Fibroblast of skin of back (primary cell): ENCODE data around the gene SFXN5.

Experiments
- DNase-seq: peaks from one replicate; pipeline ENCODE4 v3.0.0-alpha.2; 2013

SFXN5 gene

DNA sequence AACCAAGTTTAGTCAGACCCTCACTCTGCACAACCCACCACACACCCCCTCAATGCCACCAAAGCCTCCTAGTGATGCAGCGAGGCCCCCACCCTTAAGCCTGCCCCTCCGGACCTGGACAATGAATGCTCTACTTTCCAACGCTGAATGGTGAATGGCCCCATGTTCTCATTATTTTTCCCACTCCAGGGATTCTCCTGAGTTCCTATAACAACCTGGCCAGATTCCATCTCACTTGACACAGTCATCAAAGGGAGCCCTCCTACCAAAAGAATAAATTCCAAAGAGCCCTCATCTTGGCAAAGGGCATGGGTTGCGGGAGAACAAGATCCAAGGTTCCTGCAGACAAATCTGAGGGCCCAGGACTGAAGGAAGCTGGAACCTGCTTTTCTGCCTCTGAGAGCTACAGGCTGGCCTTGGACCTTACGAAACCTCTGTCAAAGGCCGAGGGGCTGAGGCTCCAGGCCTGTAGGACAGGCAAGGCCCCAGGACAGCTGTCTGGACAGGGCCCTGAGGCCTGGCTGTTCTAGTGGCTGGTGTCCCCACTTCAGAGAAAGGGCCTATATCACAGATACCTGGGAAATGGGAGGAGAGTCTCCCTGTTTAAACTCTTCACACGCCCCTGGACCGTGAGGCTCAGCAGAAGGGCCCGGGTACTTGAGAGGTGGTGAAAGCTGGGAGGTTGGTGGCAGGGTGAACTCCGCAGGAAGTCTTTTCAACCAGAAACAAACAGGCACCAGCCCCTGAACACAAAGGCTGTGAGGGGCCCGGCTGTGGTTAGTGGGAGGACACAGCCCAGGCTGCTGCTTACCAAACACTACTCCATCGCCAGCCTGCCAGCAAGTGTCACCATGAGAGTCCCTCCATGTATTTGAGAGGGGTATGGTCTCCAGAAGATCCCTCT lies 27.3 kb downstream of the SFXN5 start:
- DNase-seq: no peak

DNA sequence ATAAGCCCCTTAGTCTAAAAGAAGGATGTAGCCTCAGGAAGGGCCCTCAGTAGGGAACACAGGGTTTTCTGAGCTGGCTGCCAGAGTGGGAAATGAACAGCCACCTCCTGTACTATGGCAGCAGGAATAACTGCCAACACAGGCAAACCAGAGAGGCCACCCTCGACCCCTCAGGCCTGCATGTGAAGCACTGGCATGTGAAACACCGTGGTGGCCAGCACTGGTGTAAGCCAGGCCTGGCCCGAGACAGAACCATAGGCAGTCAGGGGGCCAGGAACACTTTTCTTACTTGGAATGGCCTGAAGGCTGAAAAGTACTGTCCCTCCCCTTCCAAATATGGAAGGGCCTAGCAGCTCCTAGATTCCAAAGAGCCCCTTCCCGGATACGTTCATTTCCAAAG lies 28.2 kb downstream of the SFXN5 start:
- DNase-seq: no peak

DNA sequence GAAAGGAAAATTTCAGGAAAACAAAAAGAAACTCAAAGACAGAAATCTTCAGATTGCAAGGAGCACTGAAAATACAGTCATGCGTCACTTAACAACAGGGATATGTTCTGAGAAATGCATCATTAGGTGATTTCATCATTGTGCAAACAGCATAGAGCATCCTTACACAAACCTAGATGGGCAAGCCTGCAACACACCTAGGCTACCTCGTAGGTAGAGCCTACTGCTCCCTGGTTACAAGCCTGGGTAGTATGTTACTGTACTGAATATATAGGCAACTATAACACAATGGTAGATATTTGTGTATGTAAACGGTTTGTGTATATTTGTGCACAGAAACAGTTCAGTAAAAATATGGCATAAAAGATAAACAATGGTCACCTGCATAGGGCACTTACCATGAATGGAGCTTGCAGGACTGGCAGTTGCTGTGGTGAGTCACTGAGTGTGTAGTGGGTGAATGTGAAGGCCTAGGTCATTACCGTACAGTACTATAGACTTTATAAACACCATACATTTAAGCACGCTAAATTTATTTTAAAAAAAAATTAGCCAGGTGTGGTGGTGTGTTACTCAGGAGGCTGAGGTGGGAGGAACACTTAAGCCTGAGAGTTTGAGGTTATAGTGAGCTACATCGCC lies 33.4 kb downstream of the SFXN5 start:
- DNase-seq: no peak

GRCh38 chr2:73036766-73037165 lies 34.7 kb downstream of the SFXN5 start:
- no peak for DNase-seq

GRCh38 chr2:73035899-73036711 lies 35.4 kb downstream of the SFXN5 start:
- no peak for DNase-seq

GRCh38 chr2:73034661-73035375 lies 36.7 kb downstream of the SFXN5 start:
- DNase-seq: no peak

DNA sequence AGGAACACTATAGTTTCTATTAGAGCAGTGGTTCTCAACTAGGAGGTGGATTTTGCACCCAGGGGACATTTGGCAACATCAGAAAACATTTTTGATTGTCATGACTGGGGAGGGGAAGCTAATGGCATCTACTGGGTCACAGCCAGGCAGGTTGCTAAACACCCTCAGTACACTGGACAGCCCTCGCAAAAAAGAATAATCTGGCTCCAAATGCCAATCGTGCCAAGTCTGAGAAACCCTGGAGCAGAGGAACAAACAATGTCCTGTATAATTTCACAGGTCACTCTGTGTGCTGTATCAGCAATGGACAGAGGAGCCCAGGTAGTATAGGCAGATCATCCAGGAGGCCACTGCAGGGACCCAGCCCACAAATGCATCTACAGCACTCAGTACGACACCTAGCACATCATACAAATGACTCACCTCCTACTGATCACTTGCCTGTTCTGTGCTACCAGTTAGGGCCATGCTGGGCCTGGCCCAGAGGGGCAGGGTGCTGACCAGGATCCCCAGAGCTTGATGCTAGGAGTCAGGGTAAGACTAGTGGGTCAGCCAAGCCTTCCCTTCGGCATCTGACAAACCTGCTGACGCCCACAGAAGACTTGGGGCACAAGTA lies 37.6 kb downstream of the SFXN5 start:
- DNase-seq: no peak

- DNase-seq: no peak
Measured at GRCh38 chr2:73033142-73033765, 38.3 kb downstream of the SFXN5 start.

DNA sequence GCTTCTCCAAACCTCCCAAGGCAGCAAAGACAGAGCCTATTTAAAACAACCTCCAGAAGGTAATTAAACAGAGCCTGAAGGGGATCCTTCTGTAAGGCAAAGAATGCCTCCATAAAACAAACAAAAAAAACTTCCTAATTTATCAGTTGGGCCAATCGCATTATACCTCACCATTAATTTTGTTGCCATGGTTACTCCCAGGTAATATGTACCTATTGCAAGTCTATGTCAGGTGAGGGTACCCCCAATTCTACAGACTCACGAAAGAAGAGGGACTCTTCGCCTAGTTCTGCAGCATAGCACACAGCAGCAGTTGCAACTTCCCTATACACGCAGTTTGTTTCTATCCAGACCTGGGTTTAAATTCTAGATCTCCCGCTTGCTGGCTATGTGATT lies 38.8 kb downstream of the SFXN5 start:
- DNase-seq: no peak

- DNase-seq: no peak
Measured at GRCh38 chr2:73031725-73032701, 39.5 kb downstream of the SFXN5 start.

DNA sequence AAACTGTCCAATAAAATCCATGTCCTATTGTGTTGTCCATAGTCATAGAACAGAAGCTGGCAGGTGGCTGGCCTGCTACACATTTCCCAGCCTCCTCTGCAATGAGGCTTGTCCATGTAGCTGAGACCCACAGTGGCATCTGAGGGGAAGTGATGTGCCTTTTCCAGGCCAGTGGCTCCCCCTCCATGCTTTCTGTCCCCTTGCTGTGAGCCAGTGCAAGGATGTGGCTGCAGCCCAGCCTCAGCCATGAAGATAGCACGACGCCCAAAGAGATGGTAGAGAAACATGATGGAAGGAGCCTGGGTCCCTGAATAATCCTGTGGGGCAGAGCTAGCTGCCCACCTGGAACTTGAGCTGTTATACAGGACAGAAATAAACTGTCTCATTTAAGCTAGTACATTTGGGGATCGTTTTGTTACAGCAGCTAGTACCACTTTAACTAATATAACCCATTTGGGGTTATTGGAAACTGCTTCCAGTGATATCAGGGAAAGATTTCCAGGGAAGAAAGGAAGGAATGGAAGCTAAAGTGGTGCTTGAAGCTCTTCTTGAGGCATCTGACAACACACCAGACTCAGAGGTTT lies 40.3 kb downstream of the SFXN5 start:
- DNase-seq: no peak

GRCh38 chr2:73028841-73029240 lies 42.7 kb downstream of the SFXN5 start:
- peak; percentile 27 for DNase-seq

GRCh38 chr2:73027340-73027739 lies 44.2 kb downstream of the SFXN5 start:
- no peak for DNase-seq

DNA sequence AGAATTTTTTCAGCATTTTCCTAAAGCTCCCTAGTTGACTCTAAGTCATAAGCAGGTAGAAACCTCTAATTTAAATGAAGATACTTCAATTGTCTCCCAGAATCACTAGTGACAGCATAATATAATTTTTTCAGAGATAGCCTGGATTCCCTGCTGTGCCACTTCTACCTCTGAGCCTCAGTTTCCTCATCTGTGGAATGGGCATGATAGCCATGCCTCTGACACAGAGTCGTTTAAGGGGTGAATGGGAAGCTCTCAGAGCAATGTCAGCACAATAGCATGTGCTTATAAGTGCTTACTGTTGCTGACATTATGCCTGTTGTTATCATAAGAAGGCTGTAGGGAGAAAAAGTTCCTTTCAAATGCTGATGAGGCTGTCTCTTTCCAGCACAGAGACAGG lies 48.0 kb downstream of the SFXN5 start:
- DNase-seq: no peak

GRCh38 chr2:73022024-73022568 lies 49.4 kb downstream of the SFXN5 start:
- no peak for DNase-seq

DNA sequence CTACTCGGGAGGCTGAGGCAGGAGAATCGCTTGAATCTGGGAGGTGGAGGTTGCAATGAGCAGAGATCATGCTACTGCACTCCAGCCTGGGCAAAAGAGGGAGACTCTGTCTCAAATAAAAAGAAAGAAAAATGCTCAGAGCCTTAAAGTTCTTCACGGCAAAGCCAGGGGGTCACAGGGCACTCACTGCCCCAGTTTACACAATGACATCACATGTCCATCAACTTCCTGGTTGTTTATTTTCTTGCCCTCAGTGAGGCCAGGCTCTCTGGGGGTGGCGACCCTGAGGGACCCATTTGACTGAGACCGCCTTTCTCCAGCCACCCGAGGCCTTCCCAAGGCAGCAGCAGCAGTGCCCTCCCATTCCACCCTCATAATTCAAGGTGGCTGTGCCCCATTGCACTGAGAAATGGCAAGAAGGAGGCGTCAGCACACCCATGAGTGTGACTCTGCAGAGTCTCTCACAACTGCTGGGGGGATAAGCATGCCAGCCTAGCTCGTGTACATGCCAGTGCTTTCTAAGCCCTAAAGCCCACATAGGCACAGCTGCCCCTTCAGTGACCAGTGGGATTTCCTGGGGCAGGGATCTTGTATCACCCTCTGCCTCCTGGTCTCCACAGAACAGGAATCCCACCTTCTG lies 50.0 kb downstream of the SFXN5 start:
- DNase-seq: no peak

DNA sequence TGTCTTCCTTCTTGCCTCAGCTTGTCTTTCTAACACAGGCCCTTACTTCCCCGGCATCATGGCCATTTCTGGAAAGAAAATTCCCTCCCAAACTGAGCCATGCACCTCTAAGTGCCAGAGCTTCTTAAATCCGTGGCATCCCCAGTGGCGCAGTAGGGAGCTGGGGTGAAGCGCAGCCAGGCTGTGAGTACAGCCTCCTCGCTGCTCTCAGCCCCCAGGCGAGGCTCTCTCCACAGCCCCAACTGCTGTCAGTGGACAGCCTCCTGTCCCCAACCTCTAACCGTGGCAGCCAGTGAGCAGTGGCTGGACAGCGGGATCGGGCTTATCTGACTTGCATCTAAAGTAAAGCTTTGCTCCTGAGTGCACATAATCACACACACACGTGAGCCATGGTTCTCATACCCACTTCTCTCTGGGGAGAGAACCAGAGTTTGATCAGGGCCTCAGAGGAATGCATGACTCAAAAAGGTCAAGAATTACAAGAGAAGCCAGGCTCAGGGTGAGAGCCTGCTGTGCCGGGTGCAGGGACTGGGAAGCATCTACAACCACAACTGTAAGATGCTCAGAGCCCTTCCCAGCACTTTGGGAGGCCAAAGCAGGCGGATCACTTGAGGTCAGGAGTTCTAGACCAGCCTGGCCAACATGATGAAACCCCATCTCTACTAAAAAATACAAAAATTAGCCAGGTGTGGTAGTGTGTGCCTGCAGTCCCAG lies 50.7 kb downstream of the SFXN5 start:
- peak; percentile 94 for DNase-seq

DNA sequence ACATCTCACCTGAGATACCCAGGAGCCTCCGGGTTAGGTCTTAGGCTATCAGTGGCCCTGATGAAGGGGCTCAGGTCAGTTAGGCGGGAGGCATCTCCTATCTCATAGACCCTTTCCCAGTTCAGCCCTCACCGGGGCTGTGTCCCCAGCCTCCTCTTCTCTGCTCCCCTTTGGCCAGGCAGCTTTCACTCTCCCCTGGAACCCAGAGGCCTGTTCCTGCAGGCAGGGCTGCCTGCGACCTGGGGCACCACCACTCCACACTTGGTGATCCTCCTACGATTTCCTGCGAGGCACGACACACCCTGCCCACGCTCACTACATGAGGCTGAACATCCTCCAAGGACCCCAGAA lies 51.2 kb downstream of the SFXN5 start:
- DNase-seq: no peak
